HepG2 (cell line): Measurements from ENCODE around the gene COL9A3. TPM values are rescaled to one million over a fixed set of nuclear protein-coding genes. Genes with fewer than 3 reads are reported as not detected.

Source experiments
- ATAC-seq: fragments of 200-7000 bp; cut with Tn5 transposase; 3 replicates; pipeline ENCODE4 v1.9.1; 2020; ENCODE audit warnings: mild to moderate bottlenecking, moderate library complexity
- BruUV-seq: library from RNA; stranded (reverse); fragments of 400-500 nt; replicated peaks from 2 replicates; lab custom pipeline; 2021; lab: Mats Ljungman, UMichigan
- CTCF ChIA-PET: fragments of 300-600 bp; formaldehyde crosslinking; extraction: SDS; loops from one replicate; lab custom pipeline; 2021; ENCODE audit warnings: low total read pairs, inconsistent platforms, low intra/inter-chr PET ratio; lab: Yijun Ruan, JAX
- POLR2A ChIA-PET: fragments of 350-600 bp; sonication (Branson Sonifier 250); formaldehyde crosslinking; loops from one replicate; lab custom pipeline; 2020; ENCODE audit warnings: antibody characterized with exemption, inconsistent platforms; lab: Yijun Ruan, JAX
- DNase-seq: peaks from one replicate; pipeline ENCODE4 v3.0.0-alpha.2; 2015; ENCODE audit warnings: low spot score
- FAIRE-seq: peaks from 3 replicates; lab custom pipeline; 2011; peaks lifted over from hg19 to GRCh38; lab: Jason Lieb, UNC
- H2AFZ ChIP-seq: one replicate; pipeline ENCODE4 v1.6.1; 2011; ENCODE audit warnings: low read length, inconsistent platforms
- H3K27ac ChIP-seq: fragments of 300-600 bp; 3 replicates; pipeline ENCODE4 v1.8.0; 2011; ENCODE audit warnings: mixed run types, mild to moderate bottlenecking, mixed read lengths, low read length, inconsistent platforms; ENCODE audit not compliant: insufficient read depth; ENCODE audit errors: extremely low read length
- H3K27me3 ChIP-seq, 2 experiments: fragments of 200-600 bp in 1 of 2; 2 replicates in 1 of 2; 3 replicates in 1 of 2; pipeline versions ENCODE4 v1.6.0 to v1.8.0; 2011; ENCODE audit warnings: low read length in 2 of 2, mild to moderate bottlenecking in 2 of 2, moderate library complexity in 2 of 2, inconsistent platforms in 1 of 2; ENCODE audit not compliant: insufficient read depth in 2 of 2, control insufficient read depth in 1 of 2
- H3K36me3 ChIP-seq, 2 experiments: fragments of 200-600 bp in 1 of 2; replicated peaks in 1 of 2; 2 replicates in 1 of 2; 3 replicates in 1 of 2; pipeline versions ENCODE4 v1.5.1 to v1.8.0; 2011; ENCODE audit warnings: low read length in 2 of 2, inconsistent platforms in 1 of 2; ENCODE audit not compliant: insufficient read depth in 2 of 2, control insufficient read depth in 1 of 2
- H3K4me1 ChIP-seq: 2 replicates; pipeline ENCODE4 v1.5.1; 2012; ENCODE audit warnings: low read length, inconsistent platforms; ENCODE audit not compliant: insufficient read depth
- H3K4me2 ChIP-seq: 2 replicates; pipeline ENCODE4 v1.6.0; 2011; ENCODE audit warnings: low read depth, low read length, inconsistent platforms
- H3K4me3 ChIP-seq, 3 experiments: fragments of 200-600 bp in 1 of 3; sonication (generic), shearing (Covaris generic) in 1 of 3; replicated peaks in 1 of 3; 2 replicates each; pipeline ENCODE4 v1.5.1; 2011 to 2016; ENCODE audit warnings: low read length in 3 of 3, inconsistent platforms in 2 of 3, low read depth in 2 of 3, mild to moderate bottlenecking in 2 of 3, control low read depth in 1 of 3, mixed read lengths in 1 of 3; ENCODE audit not compliant: insufficient read depth in 1 of 3
- H3K79me2 ChIP-seq: one replicate; pipeline ENCODE4 v1.6.1; 2011; ENCODE audit warnings: low read length, inconsistent platforms; ENCODE audit not compliant: insufficient read depth
- H3K9ac ChIP-seq: 2 replicates; pipeline ENCODE4 v1.6.0; 2011; ENCODE audit warnings: mild to moderate bottlenecking, low read depth, low read length, inconsistent platforms; ENCODE audit not compliant: insufficient read depth
- H3K9me3 ChIP-seq: 2 replicates; pipeline ENCODE4 v1.5.1; 2012; ENCODE audit warnings: mild to moderate bottlenecking, low read length
- H4K20me1 ChIP-seq: 2 replicates; pipeline ENCODE4 v1.6.0; 2011; ENCODE audit warnings: inconsistent platforms, mild to moderate bottlenecking, low read length, moderate library complexity; ENCODE audit not compliant: insufficient read depth
- AGO2 ChIP-seq: fragments of 200-400 bp; formaldehyde crosslinking; optimal IDR thresholded peaks from 2 replicates; pipeline ENCODE3; 2017; ENCODE audit warnings: mild to moderate bottlenecking, low read depth, low read length, moderate library complexity
- POLR2A ChIP-seq, 2 experiments: IDR thresholded peaks; 2 replicates each; pipeline ENCODE4 v1.6.1; 2011; ENCODE audit warnings: low read depth in 2 of 2, low read length in 2 of 2, mild to moderate bottlenecking in 1 of 2, moderate library complexity in 1 of 2; ENCODE audit not compliant: insufficient read depth in 1 of 2
- WGBS: methylation state at CpG from one replicate; pipeline ENCODE4 v1.1.6; 2017; ENCODE audit warnings: low lambda C conversion rate; 5-methylcytosine and 5-hydroxymethylcytosine counted together
- in situ Hi-C: cut with HindIII; loops from 2 replicates; pipeline ENCODE4 v1.10.0; 2017; ENCODE audit warnings: low pct_unique_long_range_greater_than_20kb; ENCODE audit not compliant: extremely low pct_ligation_motif_present
- intact Hi-C: fragments of 100-400 bp; cut with micrococcal nuclease; formaldehyde crosslinking; loops from one replicate; pipeline ENCODE4 v1.10.0; 2022; ENCODE audit not compliant: unreplicated experiment
- polyA plus RNA-seq, 8 experiments: library from polyadenylated mRNA; depleted of rRNA in 3 of 8; stranded (reverse) in 7 of 8; unstranded in 1 of 8; fragments of >200 nt; fragmentation: Illumina TruSeq in 4 of 8; extraction: Trizol in 4 of 8; gene quantifications; 2 replicates each; pipeline versions ENCODE4 v1.2.1 to v1.2.3, GENCODE V29; 2011 to 2016; ENCODE audit warnings: low read depth in 4 of 8, missing spikeins in 1 of 8, mixed read lengths in 1 of 8; ENCODE audit not compliant: insufficient read depth in 1 of 8
- total RNA-seq, 5 experiments: library from RNA; depleted of rRNA; stranded (reverse); fragments of >200 nt; fragmentation: Illumina TruSeq; extraction: Trizol; gene quantifications; 2 replicates each; pipeline ENCODE4 v1.2.3, GENCODE V29; 2016; ENCODE audit warnings: low read depth in 1 of 5
- TF ChIP-seq, protein P1 (sequence below): sonication (generic); formaldehyde crosslinking; IDR thresholded peaks from 2 replicates; pipeline ENCODE4 v1.5.1; 2020; ENCODE audit warnings: mild to moderate bottlenecking, missing genetic modification reagents, moderate library complexity

Gene COL9A3
- total and polyA plus RNA-seq, 2 of the 13 experiments (the other 11 are each of a cell fraction or from before 2014, with no cell fraction given) = 155 to 204 TPM

DNA sequence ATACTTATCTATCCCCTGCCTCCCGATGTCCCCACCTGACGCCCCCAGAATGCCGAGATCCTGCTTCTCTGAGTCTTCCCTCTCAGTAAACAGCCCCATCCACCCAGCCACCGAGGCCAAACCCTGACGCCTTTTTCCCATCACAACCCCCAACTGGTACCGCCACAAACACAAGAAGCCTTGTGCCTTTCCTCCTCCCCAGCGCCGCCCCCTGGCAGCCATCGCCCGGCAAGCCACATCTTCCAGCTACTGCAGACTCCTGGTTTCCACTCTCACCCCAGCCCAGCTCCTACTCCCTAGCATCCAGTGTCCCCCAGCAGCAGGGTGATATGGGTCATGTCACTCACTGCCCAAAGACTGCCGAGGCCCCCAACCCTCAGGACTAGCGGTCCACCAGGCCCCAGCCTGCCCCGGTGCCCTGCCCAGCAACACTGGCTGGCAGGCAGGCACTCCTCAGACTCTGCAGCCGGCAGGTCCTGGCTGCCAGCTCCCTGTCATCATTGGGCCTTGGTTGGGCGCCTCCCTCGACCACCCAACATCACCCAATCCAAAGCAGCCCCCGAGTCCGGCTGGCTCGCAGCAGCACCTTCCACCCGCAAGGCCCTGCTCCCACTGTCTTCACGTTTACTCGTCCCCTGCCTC lies 33.6 kb downstream of the COL9A3 start (continued):
- TF ChIP-seq, protein P1, sequence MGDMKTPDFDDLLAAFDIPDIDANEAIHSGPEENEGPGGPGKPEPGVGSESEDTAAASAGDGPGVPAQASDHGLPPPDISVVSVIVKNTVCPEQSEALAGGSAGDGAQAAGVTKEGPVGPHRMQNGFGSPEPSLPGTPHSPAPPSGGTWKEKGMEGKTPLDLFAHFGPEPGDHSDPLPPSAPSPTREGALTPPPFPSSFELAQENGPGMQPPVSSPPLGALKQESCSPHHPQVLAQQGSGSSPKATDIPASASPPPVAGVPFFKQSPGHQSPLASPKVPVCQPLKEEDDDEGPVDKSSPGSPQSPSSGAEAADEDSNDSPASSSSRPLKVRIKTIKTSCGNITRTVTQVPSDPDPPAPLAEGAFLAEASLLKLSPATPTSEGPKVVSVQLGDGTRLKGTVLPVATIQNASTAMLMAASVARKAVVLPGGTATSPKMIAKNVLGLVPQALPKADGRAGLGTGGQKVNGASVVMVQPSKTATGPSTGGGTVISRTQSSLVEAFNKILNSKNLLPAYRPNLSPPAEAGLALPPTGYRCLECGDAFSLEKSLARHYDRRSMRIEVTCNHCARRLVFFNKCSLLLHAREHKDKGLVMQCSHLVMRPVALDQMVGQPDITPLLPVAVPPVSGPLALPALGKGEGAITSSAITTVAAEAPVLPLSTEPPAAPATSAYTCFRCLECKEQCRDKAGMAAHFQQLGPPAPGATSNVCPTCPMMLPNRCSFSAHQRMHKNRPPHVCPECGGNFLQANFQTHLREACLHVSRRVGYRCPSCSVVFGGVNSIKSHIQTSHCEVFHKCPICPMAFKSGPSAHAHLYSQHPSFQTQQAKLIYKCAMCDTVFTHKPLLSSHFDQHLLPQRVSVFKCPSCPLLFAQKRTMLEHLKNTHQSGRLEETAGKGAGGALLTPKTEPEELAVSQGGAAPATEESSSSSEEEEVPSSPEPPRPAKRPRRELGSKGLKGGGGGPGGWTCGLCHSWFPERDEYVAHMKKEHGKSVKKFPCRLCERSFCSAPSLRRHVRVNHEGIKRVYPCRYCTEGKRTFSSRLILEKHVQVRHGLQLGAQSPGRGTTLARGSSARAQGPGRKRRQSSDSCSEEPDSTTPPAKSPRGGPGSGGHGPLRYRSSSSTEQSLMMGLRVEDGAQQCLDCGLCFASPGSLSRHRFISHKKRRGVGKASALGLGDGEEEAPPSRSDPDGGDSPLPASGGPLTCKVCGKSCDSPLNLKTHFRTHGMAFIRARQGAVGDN = peak; percentile 26; the same call in 1 of the 2 replicates

DNA sequence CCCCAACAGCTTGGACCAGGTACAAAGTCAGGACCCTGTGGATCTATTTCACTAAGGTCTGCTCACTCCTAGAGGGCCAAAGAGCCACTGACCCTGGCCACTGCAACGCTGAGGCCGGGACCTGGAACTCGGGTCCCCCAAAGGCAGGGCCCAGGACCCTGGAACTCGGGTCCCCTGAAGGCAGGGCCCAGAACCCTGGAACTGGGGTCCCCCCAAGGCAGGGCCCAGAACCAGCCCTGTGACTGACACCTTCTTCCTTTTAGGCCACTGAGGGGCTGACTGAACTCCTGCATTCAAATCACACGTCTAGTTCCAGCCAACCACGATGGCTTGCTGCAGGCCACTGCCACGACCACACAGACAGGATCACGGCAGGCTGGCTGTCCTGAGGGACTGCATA lies 35.3 kb downstream of the COL9A3 start:
- ATAC-seq = peak; percentile 15; the same call in 1 of the 3 replicates
- in situ Hi-C loops = no loop called here
- CTCF ChIA-PET = no interaction called here
- Histone ChIP-seq H4K20me1 (no peaks in the 10 kb centered on the region), H3K9me3 (no peaks in the 10 kb centered on the region), H3K27ac (no peak overlapping the region), H3K79me2 (no peaks in the 10 kb centered on the region), H3K4me1 (no peaks in the 10 kb centered on the region)
- intact Hi-C loops = no loop called here
- no TSS peak for BruUV-seq
- POLR2A ChIA-PET = no interaction called here
- TF ChIP-seq AGO2 (peak; percentile 50), POLR2A (IDR thresholded peaks at IDR 0.05; ENCODE audit: insufficient read depth in 1 of 2, low read depth in 2 of 2, low read length in 2 of 2) (no peak)
- TF ChIP-seq, all 625 proteins: peak for 1
- Histone ChIP-seq H3K27me3 (no peaks in the 10 kb centered on the region), H2AFZ (no peak overlapping the region), H3K4me2 (no peak overlapping the region), H3K4me3 (no peak overlapping the region), H3K9ac (no peak overlapping the region), H3K36me3 (peaks cover 19 to 50% of the 10 kb centered on the region in 2 experiments)
- no peak for DNase-seq
- FAIRE-seq = no peak
- WGBS = 97% methylated on average over 7 of the region's 8 CpGs
